Spleen (tissue), 7 donors: Measurements from ENCODE around the gene NTSR2.

ENCODE experiments used
- POLR2A ChIP-seq, 3 donors: fragments of 450-650 bp; IDR thresholded peaks; one replicate each; pipeline ENCODE4 v1.5.1; 2017; ENCODE audit warnings: antibody characterized with exemption in 3 of 3, mild to moderate bottlenecking in 1 of 3
- TF ChIP-seq, protein P1 (sequence below), 11 experiments: fragments of 200-600 bp in 7 of 11; fragments of 450-650 bp in 4 of 11; sonication (generic) in 4 of 11; IDR thresholded peaks in 8 of 11; conservative IDR thresholded peaks in 3 of 11; 1 replicate in 7 of 11; 2 replicates in 4 of 11; pipeline versions ENCODE4 v1.4.0 to v1.8.0; 2016 to 2021; ENCODE audit warnings: antibody characterized with exemption in 11 of 11, inconsistent platforms in 4 of 11, mild to moderate bottlenecking in 1 of 11
- donor health status: DM: no; HTN: no; CAD: no; lungs with moderate emphysema.
- donor health status: DM: no; HTN: no; CAD: no.
- donor health status: DM: no; HTN: no; CAD: no.

DNA sequence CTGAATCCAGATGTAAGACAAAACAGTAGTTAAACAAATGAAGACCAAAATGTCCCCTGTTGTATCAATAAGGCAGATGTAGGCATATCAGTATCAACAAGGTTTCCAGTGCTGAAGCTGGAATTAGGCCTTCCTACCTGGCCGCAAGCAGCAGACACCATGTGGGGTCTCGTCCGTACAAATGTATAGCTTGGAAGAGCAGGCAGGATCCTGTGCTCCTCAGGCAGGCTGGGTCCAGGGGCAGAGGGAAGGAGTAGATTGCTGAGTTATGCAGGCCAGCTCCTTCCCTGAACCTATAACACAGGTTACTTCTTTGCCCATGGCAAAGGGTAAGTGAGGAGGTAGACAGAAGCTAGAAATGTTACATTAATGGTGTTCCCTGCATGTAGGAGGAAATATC lies 23.5 kb downstream of the NTSR2 start:
- TF ChIP-seq, protein P1, sequence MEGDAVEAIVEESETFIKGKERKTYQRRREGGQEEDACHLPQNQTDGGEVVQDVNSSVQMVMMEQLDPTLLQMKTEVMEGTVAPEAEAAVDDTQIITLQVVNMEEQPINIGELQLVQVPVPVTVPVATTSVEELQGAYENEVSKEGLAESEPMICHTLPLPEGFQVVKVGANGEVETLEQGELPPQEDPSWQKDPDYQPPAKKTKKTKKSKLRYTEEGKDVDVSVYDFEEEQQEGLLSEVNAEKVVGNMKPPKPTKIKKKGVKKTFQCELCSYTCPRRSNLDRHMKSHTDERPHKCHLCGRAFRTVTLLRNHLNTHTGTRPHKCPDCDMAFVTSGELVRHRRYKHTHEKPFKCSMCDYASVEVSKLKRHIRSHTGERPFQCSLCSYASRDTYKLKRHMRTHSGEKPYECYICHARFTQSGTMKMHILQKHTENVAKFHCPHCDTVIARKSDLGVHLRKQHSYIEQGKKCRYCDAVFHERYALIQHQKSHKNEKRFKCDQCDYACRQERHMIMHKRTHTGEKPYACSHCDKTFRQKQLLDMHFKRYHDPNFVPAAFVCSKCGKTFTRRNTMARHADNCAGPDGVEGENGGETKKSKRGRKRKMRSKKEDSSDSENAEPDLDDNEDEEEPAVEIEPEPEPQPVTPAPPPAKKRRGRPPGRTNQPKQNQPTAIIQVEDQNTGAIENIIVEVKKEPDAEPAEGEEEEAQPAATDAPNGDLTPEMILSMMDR (IDR thresholded peaks at IDR 0.05 in 8 of 11, conservative IDR thresholded peaks at IDR 0.05 in 3 of 11), result no peak
- TF ChIP-seq POLR2A (IDR thresholded peaks at IDR 0.05), result no peak
